GM12875 (cell line): Measurements from ENCODE around the gene DGUOK.

Experiments
- H3K4me3 ChIP-seq: one replicate; pipeline ENCODE4 v1.5.1; 2011; ENCODE audit warnings: low read depth, low read length, control low read depth
- TF ChIP-seq, protein P1 (sequence below): IDR thresholded peaks from 2 replicates; pipeline ENCODE4 v1.5.1; 2011; ENCODE audit warnings: low read depth, mild to moderate bottlenecking, control low read depth, inconsistent platforms, low read length, moderate library complexity, borderline replicate concordance; ENCODE audit not compliant: insufficient read depth

Gene DGUOK

GRCh38 chr2:73910873-73911547 is 15.7 kb upstream of the DGUOK start:
- no peak overlapping the region for H3K4me3 ChIP-seq
- TF ChIP-seq, protein P1, sequence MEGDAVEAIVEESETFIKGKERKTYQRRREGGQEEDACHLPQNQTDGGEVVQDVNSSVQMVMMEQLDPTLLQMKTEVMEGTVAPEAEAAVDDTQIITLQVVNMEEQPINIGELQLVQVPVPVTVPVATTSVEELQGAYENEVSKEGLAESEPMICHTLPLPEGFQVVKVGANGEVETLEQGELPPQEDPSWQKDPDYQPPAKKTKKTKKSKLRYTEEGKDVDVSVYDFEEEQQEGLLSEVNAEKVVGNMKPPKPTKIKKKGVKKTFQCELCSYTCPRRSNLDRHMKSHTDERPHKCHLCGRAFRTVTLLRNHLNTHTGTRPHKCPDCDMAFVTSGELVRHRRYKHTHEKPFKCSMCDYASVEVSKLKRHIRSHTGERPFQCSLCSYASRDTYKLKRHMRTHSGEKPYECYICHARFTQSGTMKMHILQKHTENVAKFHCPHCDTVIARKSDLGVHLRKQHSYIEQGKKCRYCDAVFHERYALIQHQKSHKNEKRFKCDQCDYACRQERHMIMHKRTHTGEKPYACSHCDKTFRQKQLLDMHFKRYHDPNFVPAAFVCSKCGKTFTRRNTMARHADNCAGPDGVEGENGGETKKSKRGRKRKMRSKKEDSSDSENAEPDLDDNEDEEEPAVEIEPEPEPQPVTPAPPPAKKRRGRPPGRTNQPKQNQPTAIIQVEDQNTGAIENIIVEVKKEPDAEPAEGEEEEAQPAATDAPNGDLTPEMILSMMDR = no peak

GRCh38 chr2:73911548-73912208 is 15.0 kb upstream of the DGUOK start:
- TF ChIP-seq, protein P1 = no peak
- H3K4me3 ChIP-seq = no peak overlapping the region

GRCh38 chr2:73913414-73914054 is 13.1 kb upstream of the DGUOK start:
- TF ChIP-seq, protein P1 = no peak
- no peak overlapping the region for H3K4me3 ChIP-seq

- no peak overlapping the region for H3K4me3 ChIP-seq
- TF ChIP-seq, protein P1 = no peak
Observed at GRCh38 chr2:73914667-73915066, 12.0 kb upstream of the DGUOK start.

- TF ChIP-seq, protein P1 = no peak
- H3K4me3 ChIP-seq = no peak overlapping the region
Observed at GRCh38 chr2:73915437-73915993, 11.2 kb upstream of the DGUOK start.

DNA sequence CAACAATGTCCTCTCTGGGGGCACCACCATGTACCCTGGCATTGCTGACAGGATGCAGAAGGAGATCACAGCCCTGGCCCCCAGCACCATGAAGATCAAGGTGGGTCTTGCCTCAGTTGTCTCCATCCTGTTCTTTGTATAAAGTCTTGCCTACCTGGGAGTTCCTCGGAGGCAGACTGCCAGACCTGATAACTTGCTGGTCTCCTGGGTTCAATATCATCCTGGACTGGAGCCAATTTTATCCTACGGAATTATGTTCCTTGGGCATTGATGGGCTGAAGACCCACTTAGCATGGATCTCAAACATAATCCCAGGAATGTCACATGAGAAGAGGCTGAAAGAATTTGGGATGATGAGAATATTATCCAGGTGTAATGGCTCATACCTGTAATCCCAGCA is 10.0 kb upstream of the DGUOK start:
- H3K4me3 ChIP-seq = no peak overlapping the region
- TF ChIP-seq, protein P1 = no peak
